Left lobe of liver (tissue), 2 donors: ENCODE data around the gene SERINC2. TPM values are rescaled to one million over a fixed set of nuclear protein-coding genes. Genes with fewer than 3 reads are reported as not detected.
A peak's percentile ranks its signal among the peaks of the same experiment; 100 is the strongest.

Experiments
- ATAC-seq: fragments of 200-7000 bp; cut with Tn5 transposase; one replicate; pipeline ENCODE4 v1.9.1; 2020; ENCODE audit warnings: mild to moderate bottlenecking, moderate library complexity
- DNase-seq: peaks from one replicate; pipeline ENCODE4 v3.0.0-alpha.2; 2020; ENCODE audit warnings: low spot score
- total RNA-seq: library from RNA; stranded (reverse); gene quantifications from one replicate; pipeline ENCODE4 v1.2.1, GENCODE V29; 2021
- donor health status: DM: no; HTN: no; CAD: no; lungs with moderate emphysema.
- donor health status: DM: no; HTN: yes; CAD: no.

The SERINC2 gene
- total RNA-seq, 1 donor from 2014 or later = 69.1 TPM

DNA sequence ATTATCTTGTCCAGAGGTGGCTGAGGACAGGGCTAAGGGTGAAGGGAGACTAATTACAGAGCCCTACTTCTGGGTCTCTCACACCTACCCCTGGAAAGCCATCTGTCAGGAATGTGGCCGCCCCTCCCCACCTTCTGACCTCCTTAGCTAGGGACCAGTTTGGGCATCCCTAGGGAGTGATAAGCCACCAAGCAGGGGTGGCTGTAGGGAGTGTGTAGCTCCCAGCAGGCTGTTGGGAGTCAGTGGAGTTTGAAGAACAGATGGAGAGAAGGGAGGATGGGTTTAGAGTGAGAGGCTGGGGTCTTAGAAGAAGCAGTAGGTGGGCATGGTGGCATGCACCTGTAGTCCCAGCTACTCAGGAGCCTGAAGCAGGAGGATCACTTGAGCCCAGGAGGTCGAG is 808 bp upstream of the SERINC2 start:
- ATAC-seq (no peak), DNase-seq (no peak)

DNA sequence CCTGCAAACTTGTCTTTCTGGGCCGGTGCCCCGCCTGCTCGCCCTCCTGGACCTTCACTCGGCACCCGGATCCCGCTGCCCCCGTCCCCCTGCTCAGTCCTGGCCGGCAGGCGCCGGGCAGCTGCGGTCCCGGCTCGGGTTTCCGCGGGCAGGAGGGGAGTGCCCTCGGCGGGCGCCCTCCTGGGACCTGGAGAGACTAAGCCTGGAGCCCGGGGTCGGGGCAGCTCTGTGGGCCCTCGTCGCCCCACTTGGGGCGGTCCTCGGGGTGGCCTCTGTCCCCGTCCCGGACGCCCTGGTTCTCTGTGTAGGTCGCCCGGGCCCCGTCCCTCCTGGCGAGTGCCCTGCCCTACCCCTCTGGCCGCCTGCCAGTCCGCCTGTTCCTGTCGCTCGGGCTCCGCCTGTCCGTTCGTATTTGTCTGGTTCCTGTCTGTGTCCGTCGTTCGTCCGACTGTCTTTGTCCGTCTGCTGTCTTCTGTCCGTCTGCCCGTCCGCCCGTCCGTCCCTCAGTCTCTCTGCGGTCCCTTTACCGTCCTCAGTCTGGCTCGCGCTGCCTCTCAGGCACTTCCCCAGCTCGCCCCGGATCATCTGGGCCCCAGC is 490 bp downstream of the SERINC2 start:
- DNase-seq (peak; percentile 92), ATAC-seq (peak; percentile 76)

DNA sequence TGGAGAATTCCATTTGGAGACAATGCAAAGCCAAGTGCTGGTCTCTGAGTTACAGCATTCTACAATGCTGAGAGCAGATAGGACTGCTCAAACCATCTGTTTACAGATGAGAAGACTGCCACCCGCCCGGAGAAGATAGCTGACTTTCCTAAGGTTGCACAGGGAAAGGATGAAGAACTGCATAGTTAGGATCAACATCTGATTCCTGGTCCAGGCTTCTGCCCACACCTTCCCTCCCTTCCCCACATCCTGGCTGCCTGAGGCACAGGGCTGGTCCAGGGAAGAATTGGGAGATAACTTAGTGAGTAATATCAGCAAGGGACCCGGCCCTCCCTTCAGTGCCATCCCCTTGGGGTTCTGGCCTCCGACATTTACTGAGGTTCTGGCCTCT is 2.0 kb downstream of the SERINC2 start:
- DNase-seq (no peak), ATAC-seq (no peak)

DNA sequence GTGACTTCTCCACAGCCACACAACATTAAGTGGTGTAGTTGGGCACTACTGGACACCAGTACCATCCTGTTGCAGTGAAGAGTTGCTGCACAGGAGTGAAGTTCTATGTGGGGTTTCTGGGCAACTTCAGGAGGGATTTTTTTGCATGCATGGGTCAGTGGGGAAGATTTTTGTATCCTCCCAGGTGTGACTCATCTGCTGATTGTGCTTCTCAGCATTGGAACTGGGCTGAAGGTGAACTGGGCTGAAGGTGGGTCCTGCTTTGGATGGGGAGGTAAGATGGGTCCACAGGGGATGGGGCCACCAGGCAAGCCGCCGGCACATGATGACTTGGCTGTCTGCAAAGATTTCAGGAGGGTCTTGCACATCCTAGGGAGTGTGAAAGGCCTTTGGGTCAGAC is 2.6 kb downstream of the SERINC2 start:
- no peak for ATAC-seq
- DNase-seq = no peak

DNA sequence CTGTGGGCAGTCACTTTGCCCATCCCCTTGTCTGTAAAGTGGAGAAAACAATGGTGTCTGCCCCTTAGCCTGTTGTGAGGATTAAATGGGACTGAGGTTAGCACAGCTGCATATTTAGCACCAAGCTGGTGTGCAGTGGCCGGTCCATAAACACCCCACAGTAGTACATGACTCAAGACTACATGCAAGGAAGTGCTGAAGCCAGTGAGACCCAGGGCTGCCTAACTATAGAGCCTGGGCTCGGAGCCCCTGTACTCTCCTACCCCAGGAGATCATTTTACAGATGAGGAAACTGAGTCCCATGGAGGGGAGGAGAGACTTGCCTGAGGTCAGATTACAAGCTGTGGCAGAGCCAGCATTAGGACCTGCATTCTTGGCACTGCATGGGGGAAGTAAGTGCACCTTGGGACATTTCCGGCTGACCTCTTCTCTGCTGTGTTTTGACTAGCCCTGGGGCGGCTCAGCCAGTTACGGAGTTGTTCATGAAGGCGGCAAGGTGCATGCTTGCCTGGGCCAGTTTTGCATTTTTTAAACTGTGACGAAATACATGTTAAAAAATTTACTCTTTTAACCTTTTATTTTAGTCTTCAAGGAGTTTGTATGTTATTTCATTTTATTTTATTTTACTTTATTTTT is 3.2 kb downstream of the SERINC2 start:
- peak; percentile 58 for ATAC-seq
- peak; percentile 84 for DNase-seq

DNA sequence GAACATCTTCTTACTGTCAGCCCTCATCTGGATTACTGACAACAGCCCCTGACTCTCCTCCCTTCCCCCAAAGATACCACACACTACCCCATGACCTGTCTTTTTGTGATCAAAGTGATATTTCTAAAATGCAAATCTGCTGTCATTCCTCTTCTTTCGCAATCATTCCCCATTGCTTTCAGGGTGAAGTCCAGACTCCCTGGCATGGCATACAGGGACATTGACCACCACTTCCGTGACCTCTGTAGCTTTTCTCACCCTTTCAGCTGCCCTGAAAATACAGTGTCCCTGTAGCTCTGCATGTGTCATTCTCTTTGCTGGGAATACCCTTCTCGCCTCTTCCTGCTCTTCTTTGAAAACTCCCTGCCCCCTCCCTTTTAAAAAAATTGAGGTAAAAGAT is 4.1 kb downstream of the SERINC2 start:
- ATAC-seq (peak; percentile 63), DNase-seq (peak; percentile 87)

DNA sequence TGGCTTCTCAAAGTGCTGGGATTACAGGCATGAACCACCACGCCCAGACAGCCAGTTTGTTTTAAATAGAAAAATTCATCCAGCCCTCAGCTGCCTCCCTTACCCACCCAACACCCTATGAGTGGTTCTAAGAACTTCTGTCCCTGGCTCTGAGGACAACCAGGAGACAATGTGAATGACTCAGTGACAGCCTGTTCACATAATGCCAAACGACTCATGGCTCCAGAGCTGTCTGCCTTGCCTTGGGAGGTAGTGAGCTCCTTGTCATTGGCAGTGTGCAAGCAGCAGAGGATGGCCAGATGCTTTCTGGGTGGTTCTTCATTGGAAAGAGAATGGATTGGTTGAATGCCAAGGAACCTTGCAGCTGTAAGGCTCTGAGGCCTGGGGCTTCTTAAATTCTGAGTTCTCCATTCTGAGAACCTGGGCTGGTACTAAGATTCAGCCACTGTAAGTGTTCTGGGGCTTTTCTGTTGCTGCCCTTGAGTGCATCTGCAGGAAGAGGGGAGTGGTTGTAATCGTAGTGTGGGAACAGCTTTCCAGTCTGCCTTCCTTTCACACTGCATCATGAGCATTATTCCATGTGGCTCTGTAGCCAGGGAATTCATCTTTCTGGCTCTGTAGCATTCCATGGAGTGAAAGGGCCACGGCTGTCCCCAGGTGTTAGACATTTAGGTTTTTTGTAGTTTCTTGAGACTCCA is 5.8 kb downstream of the SERINC2 start:
- no peak for DNase-seq
- ATAC-seq = no peak

DNA sequence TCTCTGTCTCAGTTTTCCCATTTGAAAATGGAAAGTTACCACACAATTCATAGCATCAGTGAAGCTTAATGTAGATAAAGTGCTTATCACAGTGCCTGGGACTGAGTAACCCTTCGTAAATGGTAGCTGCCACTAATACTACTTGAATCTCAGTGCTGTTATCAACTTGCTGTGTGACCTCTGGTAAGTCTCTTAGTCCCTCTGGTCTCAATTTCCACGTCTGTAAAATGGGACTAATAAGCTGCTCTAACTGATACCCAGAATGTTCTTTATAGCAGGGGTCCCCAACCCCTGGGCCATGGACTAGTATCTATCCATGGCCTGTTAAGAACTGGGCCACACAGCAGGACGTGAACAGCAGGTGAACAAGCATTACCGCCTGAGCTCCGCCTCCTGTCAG is 7.7 kb downstream of the SERINC2 start:
- ATAC-seq (no peak), DNase-seq (no peak)

DNA sequence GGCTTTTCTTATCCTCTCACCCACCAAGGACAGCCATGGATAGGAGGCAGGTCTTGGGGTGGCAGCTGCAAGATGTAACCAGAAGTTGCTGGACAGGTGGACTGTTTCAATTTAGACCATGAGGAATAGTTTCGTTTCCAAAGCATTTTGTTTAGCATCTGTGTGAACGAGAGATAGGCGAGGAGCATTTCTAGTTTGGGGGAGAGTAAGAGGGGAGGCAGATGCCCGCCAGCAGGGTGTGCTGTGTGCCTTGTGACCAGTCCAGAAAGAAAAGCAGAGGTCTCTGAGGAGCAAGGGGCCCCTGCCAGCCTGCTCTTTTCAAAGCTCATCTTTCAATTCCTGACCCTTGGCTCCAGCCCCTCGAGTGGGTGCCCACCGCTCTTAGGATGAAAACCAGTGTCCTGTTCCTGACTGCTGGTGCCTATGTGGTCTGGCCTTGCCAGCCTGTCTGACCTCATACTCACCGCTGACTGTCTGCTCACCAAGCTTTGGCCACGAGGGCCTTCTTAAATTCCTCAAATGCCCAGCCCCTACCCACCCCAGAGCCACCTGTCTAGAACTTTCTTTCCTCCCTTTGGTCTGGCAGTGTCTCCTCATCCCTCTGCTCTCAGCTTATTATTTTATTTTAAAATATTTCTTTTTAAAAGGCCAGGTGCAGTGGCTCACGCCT is 8.5 kb downstream of the SERINC2 start:
- DNase-seq (no peak), ATAC-seq (no peak)

DNA sequence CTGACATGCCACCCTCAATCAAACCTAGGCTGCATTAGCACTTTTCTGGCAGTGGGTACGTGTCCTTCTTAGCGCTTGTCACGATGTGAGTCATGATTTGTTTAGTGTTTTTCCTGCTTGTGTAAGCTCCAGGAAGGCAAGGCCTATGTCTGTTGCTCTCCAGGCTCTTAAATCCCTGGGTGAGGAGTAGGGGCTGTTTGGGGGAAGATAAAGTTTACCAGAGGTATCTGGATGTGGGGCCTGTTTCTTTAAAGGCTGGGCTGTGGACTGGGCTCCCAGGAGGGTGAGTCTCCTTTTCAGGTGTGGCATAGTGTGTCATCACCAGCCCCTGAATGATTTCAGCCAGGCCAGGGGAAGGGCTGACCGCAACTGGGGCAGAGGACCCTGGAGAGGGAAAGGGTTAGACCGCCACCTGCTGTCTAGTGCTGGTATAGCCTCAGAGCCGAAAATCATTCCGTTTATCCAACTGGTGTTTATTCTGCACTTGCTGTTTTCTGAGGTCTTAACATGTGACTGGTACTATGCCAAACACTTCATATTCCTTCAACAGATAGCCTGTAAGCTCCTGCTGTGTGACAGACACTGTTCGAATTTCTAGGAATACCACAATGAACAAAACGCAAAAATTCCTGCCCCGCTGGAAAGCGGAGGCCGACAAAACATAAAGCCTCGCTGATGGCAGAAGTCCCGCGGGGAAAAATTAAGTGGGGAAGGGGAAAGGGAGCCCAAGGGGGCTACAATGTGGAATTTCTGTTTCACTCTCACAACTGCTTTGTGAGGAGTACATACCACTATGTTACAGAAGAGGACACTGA is 9.7 kb downstream of the SERINC2 start:
- ATAC-seq (peak; percentile 97), DNase-seq (peak; percentile 76)

DNA sequence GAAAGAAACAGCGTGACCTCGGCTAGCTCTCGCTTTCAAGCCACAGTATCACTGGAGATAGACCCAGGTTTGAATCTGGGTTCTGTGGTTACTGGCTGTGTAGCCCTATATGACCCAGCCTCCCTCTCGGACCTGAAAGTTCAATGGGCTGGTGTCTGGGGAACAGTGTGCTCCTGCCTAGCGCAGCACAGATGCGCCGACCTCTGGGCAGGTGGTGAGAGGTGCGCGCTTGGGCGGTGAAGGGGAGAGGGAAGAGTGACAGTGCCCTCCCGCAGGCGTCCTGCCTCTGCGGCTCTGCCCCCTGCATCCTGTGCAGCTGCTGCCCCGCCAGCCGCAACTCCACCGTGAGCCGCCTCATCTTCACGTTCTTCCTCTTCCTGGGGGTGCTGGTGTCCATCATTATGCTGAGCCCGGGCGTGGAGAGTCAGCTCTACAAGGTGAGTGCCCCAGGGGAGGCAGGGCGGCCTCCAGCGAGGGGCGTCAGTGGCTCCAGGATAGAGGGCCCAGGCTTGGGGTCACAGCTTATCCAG is 10.5 kb downstream of the SERINC2 start:
- no peak for DNase-seq

DNA sequence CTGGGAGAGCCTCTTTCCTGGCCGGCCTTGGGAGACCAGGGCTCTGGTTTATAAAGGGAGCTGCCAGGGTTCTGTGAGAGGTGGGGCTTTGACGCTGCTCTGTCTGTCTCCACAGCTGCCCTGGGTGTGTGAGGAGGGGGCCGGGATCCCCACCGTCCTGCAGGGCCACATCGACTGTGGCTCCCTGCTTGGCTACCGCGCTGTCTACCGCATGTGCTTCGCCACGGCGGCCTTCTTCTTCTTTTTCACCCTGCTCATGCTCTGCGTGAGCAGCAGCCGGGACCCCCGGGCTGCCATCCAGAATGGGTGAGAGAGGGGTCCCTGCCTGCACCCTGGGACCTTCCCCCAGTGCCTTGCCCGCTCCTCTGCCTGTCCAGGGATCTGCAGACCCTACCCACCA is 11.6 kb downstream of the SERINC2 start:
- ATAC-seq (no peak), DNase-seq (no peak)

More for the DNA sequence above, 10.5 kb downstream of the SERINC2 start:
- no peak for ATAC-seq

DNA sequence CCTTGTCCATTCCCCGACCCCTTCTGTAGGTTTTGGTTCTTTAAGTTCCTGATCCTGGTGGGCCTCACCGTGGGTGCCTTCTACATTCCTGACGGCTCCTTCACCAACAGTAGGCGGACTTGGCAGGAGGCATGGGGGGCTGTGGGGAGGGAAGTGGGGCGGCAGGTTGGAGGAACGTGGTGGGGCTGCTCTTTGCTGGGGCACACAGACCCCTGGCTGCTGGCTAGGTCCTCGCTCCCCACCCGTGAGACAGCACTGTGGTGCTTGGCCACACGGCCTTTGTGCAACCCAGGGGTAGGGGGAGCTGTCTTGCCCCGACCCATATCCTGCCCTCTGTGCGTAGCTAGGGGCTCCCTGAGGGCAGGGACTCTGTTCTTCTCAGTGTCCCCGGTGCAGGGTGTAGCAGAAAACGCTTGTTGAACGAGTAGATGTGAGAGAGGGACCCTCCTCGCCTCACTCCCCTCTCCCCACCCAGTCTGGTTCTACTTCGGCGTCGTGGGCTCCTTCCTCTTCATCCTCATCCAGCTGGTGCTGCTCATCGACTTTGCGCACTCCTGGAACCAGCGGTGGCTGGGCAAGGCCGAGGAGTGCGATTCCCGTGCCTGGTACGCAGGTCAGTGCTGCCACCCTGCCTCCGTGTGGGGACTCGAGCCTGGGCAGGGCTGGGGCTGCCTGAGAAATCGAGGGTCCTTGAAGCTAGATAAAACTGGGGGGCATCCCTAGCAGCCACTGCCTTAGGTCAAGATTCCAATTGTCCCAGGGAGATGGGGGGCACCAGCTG is 12.5 kb downstream of the SERINC2 start:
- ATAC-seq = no peak
- no peak for DNase-seq

DNA sequence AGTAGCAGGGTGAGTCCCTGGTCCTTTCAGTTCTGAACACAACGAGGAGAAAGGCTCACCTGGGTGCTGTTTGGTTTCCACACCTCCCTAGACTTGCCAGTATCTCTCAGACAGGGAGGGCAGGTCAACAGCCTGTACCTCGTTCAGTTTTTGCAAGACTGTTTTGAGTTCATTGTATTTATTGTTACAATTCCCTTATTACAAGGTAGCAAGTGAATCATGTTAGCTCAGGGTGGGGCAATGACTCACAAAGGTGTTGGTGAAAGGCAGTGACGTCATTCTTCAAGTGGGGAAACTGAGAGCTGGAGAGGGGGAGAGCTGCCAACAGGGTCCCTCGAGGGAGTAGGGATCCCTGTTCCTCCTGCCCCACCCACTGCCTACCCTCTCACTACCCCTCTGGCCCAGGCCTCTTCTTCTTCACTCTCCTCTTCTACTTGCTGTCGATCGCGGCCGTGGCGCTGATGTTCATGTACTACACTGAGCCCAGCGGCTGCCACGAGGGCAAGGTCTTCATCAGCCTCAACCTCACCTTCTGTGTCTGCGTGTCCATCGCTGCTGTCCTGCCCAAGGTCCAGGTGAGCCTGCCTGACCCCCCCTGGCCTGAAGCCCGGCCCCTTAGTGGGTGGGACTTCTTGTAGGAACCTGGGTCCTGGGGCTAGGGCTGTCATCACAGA is 13.4 kb downstream of the SERINC2 start:
- no peak for ATAC-seq
- no peak for DNase-seq

DNA sequence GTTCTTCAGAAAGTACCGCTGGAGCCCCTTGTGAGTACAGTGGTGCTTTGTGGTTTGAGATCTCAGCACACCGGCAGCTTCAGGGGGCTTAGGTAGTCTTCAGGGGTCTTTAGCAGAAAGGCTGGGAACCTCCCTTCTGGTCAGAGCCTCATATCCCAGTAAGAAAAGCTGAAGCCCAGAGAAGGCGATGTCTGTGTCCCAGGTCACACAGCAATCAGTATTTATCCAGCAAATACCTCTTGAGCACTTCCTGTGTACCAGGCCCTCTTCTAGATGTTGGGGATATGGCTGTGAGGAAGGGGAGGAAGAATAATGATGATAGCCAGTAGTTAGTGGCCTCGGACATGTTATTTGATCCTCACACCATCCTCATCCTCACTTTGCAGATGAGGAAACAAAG is 14.3 kb downstream of the SERINC2 start:
- DNase-seq (no peak), ATAC-seq (no peak)

DNA sequence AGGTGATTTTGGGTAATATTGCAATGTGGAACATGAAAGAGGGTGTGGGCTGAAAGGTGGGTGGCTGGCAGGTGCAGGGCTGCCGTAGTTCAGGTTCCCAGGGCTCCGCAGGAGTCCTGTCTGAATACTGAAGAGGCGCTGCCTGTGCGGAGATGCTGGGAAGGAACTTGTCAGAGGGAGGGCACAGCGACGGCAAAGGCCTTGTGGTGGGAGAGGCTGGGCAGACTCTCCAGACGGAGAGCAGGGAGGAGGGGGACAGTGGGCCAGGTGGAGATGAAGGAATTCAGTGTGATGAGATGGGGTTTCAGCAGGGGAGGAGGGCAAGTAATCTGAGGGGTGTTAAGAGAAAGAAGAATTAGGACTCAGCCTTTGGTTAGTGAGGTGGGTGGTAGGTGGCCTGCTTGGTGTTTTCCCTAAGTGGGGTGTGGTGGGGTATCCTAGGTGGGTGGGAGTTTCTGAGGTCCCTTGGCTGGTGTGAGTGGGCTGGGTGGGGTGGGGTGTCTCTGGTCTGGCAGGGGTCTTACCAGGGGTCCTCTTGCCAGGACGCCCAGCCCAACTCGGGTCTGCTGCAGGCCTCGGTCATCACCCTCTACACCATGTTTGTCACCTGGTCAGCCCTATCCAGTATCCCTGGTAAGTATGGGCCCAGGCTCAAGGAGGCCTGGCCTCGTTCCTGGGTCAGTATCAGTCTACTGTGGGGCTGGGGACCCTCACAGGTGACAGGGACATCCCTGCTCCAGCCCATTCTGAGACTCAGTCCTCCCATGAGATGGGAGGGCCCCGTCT is 15.6 kb downstream of the SERINC2 start:
- DNase-seq (no peak), ATAC-seq (no peak)

DNA sequence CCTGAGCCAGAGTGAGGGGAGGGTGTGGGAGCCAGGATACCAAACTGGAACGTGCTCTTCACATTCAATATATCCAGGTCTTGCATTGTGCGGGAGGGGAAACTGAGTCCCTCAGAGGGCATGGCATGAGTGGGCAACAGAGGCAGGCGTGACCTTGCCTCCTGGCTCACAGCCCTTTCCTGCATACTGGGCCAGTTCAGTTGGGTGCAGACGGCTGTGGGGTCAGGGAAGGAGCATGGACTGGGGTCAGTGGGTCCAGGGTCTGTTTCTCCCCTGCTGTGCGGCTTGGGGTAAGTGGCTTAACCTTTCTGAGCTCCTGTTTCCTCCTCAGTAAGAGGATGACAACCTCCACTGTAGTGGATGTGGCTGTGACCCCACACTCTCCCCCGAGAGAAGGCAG is 16.6 kb downstream of the SERINC2 start:
- no peak for ATAC-seq
- DNase-seq = no peak
